Thoracic aorta (tissue), 2 donors: Measurements from ENCODE around the gene ANO3. TPM values are rescaled to one million over a fixed set of nuclear protein-coding genes. Genes with fewer than 3 reads are reported as not detected.

Experiments
- ATAC-seq: fragments of 150-250 bp; one replicate; pipeline ENCODE4 v1.8.0; 2017; ENCODE audit warnings: low read depth; ENCODE audit not compliant: insufficient number of reproducible peaks, low FRiP score
- DNase-seq: peaks from one replicate; pipeline ENCODE4 v3.0.0-alpha.2; 2020; ENCODE audit warnings: low spot score
- H3K27ac ChIP-seq, 2 donors: fragments of 200-600 bp; sonication (generic); 1 replicate in 1 of 2; 2 replicates in 1 of 2; pipeline ENCODE4 v1.5.1; 2016; ENCODE audit warnings: mild to moderate bottlenecking in 2 of 2, moderate library complexity in 2 of 2
- H3K27me3 ChIP-seq: fragments of 200-600 bp; sonication (generic); replicated peaks from 2 replicates; pipeline ENCODE4 v1.6.0; 2016; ENCODE audit warnings: mild to moderate bottlenecking; ENCODE audit not compliant: insufficient read depth
- H3K36me3 ChIP-seq: fragments of 200-600 bp; sonication (generic); one replicate; pipeline ENCODE4 v1.5.1; 2016
- H3K4me1 ChIP-seq, 2 donors: fragments of 200-600 bp; sonication (generic); 1 replicate in 1 of 2; 2 replicates in 1 of 2; pipeline versions ENCODE4 v1.5.1 to v1.6.0; 2016; ENCODE audit warnings: low read depth in 2 of 2, mild to moderate bottlenecking in 1 of 2; ENCODE audit not compliant: control insufficient read depth in 1 of 2
- H3K4me3 ChIP-seq: fragments of 200-600 bp; sonication (generic); 2 replicates; pipeline ENCODE4 v1.5.1; 2016; ENCODE audit warnings: mild to moderate bottlenecking
- H3K9me3 ChIP-seq: fragments of 200-600 bp; sonication (generic); 2 replicates; pipeline ENCODE4 v1.5.1; 2016
- total RNA-seq, 2 donors: library from RNA; depleted of rRNA; stranded (reverse); fragments of >200 nt; gene quantifications; one replicate each; pipeline versions ENCODE4 v1.1.0 to v1.2.3, GENCODE V29; 2016
- TF ChIP-seq, protein P1 (sequence below): fragments of 200-600 bp; sonication (generic); IDR thresholded peaks from one replicate; pipeline ENCODE4 v1.5.1; 2019; ENCODE audit warnings: antibody characterized with exemption

The ANO3 gene
- total RNA-seq, 2 donors from 2014 or later: 0.71 to 13.4 TPM

- Histone ChIP-seq H3K4me1 (no peaks in the 10 kb centered on the region), H3K27ac (no peak overlapping the region), H3K9me3 (no peaks in the 10 kb centered on the region), H3K4me3 (no peak overlapping the region), H3K36me3 (no peaks in the 10 kb centered on the region), H3K27me3 (no peaks in the 10 kb centered on the region)
- no peak for ATAC-seq
- TF ChIP-seq, protein P1, sequence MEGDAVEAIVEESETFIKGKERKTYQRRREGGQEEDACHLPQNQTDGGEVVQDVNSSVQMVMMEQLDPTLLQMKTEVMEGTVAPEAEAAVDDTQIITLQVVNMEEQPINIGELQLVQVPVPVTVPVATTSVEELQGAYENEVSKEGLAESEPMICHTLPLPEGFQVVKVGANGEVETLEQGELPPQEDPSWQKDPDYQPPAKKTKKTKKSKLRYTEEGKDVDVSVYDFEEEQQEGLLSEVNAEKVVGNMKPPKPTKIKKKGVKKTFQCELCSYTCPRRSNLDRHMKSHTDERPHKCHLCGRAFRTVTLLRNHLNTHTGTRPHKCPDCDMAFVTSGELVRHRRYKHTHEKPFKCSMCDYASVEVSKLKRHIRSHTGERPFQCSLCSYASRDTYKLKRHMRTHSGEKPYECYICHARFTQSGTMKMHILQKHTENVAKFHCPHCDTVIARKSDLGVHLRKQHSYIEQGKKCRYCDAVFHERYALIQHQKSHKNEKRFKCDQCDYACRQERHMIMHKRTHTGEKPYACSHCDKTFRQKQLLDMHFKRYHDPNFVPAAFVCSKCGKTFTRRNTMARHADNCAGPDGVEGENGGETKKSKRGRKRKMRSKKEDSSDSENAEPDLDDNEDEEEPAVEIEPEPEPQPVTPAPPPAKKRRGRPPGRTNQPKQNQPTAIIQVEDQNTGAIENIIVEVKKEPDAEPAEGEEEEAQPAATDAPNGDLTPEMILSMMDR: no peak
- no peak for DNase-seq
Measured at GRCh38 chr11:26323837-26324236, 8.1 kb upstream of the ANO3 start.

DNA sequence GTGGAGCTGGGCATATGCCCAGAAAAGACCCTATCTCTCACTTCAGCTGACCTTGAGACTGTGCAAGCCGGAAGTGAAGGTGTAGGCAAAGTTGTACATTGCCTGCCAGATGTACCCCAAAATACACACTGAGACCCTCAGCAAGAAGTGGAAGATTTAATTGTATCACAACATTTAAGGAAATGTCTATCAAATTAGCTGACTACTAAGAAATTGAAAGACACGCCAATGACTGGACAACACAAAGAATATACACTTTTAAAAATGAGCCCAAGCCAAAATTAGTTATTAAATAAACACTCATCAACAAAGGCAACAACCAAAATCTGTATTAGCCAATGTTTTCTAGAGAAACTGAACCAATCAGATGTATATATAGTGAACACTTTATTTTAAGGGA is 7.7 kb upstream of the ANO3 start:
- Histone ChIP-seq H3K27ac (no peak overlapping the region), H3K27me3 (no peaks in the 10 kb centered on the region), H3K4me1 (no peaks in the 10 kb centered on the region), H3K4me3 (no peak overlapping the region), H3K36me3 (no peaks in the 10 kb centered on the region), H3K9me3 (no peaks in the 10 kb centered on the region)
- ATAC-seq (no peak), DNase-seq (no peak)
- TF ChIP-seq, protein P1: no peak

DNA sequence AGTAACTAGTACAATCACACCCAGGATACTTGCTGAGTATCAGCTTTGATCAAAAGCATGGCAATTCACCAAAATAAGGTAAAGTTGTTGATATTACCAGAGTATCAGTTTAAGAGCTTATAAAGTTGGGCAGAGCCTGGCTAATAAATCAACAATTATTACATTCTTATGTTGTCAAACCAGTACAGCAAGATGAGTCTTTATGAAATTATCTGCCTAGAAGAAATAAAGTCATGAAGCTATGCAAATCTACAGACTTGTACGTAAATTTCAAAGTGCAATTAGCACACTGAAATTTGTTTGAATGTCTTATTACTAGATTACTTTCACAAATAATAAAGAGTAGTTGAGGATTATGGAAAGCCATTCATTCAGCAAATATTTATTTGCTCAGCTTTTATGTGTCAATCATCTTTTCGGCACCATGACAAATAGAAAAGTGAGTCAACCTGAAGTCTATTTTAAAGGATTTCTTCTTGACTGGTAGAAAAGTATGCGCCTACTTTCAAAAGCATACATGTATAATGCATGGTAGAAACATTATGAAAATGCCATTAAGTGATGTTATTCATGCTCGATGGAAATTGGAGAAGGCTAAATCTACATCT is 5.0 kb upstream of the ANO3 start:
- no peaks in the 10 kb centered on the region for H3K36me3 ChIP-seq
- H3K9me3 ChIP-seq: no peaks in the 10 kb centered on the region
- no peak overlapping the region for H3K27ac ChIP-seq
- DNase-seq: no peak
- H3K27me3 ChIP-seq: no peaks in the 10 kb centered on the region
- no peak for ATAC-seq
- H3K4me1 ChIP-seq: peaks cover 0 to 3% of the 10 kb centered on the region in 2 donors
- no peak overlapping the region for H3K4me3 ChIP-seq
- TF ChIP-seq, protein P1: no peak

DNA sequence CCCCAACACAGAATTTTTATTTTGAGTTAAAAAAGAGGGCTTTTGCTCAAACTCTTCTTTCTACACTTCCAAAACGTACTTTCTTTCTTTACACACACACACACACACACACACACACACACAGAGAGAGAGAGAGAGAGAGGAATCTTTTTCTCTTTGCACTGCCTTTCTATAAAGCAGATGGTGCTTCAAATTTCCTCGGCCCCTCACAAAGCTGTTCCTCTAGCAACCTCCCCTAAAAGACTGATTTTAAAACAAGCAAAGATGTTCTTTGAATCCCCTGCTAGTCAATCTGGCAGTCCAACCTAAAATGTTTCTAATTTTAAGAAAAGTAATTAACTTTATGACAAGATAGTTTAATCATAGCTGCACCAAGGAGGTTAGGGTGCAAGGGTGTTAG is 2.7 kb upstream of the ANO3 start:
- H3K4me3 ChIP-seq: no peak overlapping the region
- H3K36me3 ChIP-seq: no peaks in the 10 kb centered on the region
- H3K27me3 ChIP-seq: no peaks in the 10 kb centered on the region
- no peak for DNase-seq
- peaks cover 0 to 10% of the 10 kb centered on the region in 2 donors for H3K4me1 ChIP-seq
- no peak for ATAC-seq
- TF ChIP-seq, protein P1: no peak
- H3K9me3 ChIP-seq: no peaks in the 10 kb centered on the region
- H3K27ac ChIP-seq: no peak overlapping the region

GRCh38 chr11:26330262-26330661 is 1.7 kb upstream of the ANO3 start:
- no peak for ATAC-seq
- H3K27me3 ChIP-seq: no peaks in the 10 kb centered on the region
- TF ChIP-seq, protein P1: no peak
- no peak overlapping the region for H3K27ac ChIP-seq
- no peaks in the 10 kb centered on the region for H3K9me3 ChIP-seq
- no peaks in the 10 kb centered on the region for H3K36me3 ChIP-seq
- no peak for DNase-seq
- peaks cover 0 to 10% of the 10 kb centered on the region in 2 donors for H3K4me1 ChIP-seq
- H3K4me3 ChIP-seq: no peak overlapping the region
